ENCODE results near the gene SKI.
A peak's percentile ranks its signal among the peaks of the same experiment; 100 is the strongest.
"Not testable (repeated sequence)": the region's sequence is repeated elsewhere in the genome, so short reads cannot be mapped to it uniquely, and the experiment has no call there.

The SKI gene

GRCh38 chr1:2313651-2314261, 85.6 kb downstream of the SKI start:
- no peak for DNase-seq

- no peak for DNase-seq
These were observed 86.2 kb downstream of the SKI start for GRCh38 chr1:2314273-2314802.

GRCh38 chr1:2314803-2315673, 86.9 kb downstream of the SKI start:
- peak; percentile 72 for DNase-seq

GRCh38 chr1:2315674-2316450, 87.7 kb downstream of the SKI start:
- no peak for DNase-seq

- DNase-seq: no peak
These were observed 88.4 kb downstream of the SKI start for GRCh38 chr1:2316451-2316961.

GRCh38 chr1:2317230-2318065, 89.3 kb downstream of the SKI start:
- no peak for DNase-seq

GRCh38 chr1:2318314-2319278, 90.5 kb downstream of the SKI start:
- no peak for DNase-seq

GRCh38 chr1:2319291-2319690, 91.2 kb downstream of the SKI start:
- DNase-seq: no peak

- no peak for DNase-seq
These were observed 91.9 kb downstream of the SKI start for GRCh38 chr1:2320006-2320405.

- DNase-seq: no peak
These were observed 92.9 kb downstream of the SKI start for GRCh38 chr1:2320760-2321667.

- DNase-seq: no peak
These were observed 94.0 kb downstream of the SKI start for GRCh38 chr1:2322065-2322571.

GRCh38 chr1:2322581-2323211, 94.6 kb downstream of the SKI start:
- DNase-seq: no peak

- no peak for DNase-seq
These were observed 95.4 kb downstream of the SKI start for GRCh38 chr1:2323451-2323974.

GRCh38 chr1:2324553-2325366, 96.6 kb downstream of the SKI start:
- DNase-seq: no peak

- no peak for DNase-seq
These were observed 98.4 kb downstream of the SKI start for GRCh38 chr1:2326524-2326923.

- DNase-seq: not testable (repeated sequence)
These were observed 99.0 kb downstream of the SKI start for GRCh38 chr1:2327162-2327561.

- DNase-seq: no peak
These were observed 99.7 kb downstream of the SKI start for GRCh38 chr1:2327841-2328240.

All from CD4-positive, alpha-beta T cell treated with Interleukin-6 for 4 hours (primary cell).